ENCODE measurements around the gene NRXN3.

DNA sequence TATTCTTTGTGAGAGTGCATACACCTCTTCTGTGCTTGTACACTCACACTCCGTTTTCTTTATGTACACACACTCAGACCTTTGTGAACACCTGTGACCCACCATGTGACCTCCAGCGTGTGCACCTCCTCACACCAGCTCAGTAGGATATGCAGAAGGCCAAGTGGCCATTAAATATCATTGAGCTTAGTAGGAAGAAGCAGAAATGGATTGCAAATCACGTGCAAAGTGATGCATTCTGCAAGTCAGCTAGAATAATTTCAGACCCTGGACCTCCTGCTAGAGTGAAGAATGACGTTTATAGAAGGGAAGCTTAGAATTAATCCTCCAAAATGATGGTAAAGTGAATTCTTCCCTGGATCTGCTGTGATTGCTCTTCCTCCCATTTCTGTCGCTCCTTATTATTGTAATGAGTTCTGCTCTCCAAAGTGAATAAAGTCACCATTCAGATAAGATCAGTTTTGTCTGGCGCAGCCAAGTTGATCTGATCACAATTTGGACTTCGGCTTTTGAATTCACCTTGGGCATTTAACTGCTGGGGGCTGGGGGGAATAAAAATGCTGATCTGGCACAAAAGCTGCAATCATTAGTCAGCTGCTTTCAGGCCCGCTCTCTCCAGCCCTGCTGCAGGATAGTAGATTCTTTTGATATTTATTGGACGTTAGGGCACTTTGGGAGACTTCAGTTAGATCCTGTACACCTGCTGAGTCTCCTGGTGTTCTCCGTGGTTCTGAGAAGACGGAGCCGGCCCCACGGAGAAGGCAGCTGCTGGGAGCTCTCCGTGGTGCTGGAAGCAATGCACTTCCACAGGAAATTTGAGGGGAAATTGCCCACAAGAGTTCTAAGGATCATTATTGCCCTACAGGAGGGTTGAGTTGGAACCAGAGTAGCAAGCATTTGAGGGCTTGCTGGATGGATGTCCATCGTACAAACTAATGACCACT lies 12.4 kb upstream of the NRXN3 start:
- no peak for TF ChIP-seq FOXM1 (IDR thresholded peaks at IDR 0.05; ENCODE audit: low read depth)
- no peak for TF ChIP-seq CHD2 (IDR thresholded peaks at IDR 0.05; ENCODE audit: low read length, partially characterized antibody)
- TF ChIP-seq, protein P1, sequence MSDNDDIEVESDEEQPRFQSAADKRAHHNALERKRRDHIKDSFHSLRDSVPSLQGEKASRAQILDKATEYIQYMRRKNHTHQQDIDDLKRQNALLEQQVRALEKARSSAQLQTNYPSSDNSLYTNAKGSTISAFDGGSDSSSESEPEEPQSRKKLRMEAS (IDR thresholded peaks at IDR 0.05; ENCODE audit: low read depth): no peak
- TF ChIP-seq, protein P2, sequence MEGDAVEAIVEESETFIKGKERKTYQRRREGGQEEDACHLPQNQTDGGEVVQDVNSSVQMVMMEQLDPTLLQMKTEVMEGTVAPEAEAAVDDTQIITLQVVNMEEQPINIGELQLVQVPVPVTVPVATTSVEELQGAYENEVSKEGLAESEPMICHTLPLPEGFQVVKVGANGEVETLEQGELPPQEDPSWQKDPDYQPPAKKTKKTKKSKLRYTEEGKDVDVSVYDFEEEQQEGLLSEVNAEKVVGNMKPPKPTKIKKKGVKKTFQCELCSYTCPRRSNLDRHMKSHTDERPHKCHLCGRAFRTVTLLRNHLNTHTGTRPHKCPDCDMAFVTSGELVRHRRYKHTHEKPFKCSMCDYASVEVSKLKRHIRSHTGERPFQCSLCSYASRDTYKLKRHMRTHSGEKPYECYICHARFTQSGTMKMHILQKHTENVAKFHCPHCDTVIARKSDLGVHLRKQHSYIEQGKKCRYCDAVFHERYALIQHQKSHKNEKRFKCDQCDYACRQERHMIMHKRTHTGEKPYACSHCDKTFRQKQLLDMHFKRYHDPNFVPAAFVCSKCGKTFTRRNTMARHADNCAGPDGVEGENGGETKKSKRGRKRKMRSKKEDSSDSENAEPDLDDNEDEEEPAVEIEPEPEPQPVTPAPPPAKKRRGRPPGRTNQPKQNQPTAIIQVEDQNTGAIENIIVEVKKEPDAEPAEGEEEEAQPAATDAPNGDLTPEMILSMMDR (IDR thresholded peaks at IDR 0.05): no peak
- TF ChIP-seq FOXJ3 (CRISPR knock-in tag; IDR thresholded peaks at IDR 0.05): no peak
- TF ChIP-seq SIN3A (IDR thresholded peaks at IDR 0.05; ENCODE audit: borderline replicate concordance, low read depth, low read length): no peak
- TF ChIP-seq YY1 (IDR thresholded peaks at IDR 0.05; ENCODE audit: low read depth): no peak
- TF ChIP-seq, protein P3, sequence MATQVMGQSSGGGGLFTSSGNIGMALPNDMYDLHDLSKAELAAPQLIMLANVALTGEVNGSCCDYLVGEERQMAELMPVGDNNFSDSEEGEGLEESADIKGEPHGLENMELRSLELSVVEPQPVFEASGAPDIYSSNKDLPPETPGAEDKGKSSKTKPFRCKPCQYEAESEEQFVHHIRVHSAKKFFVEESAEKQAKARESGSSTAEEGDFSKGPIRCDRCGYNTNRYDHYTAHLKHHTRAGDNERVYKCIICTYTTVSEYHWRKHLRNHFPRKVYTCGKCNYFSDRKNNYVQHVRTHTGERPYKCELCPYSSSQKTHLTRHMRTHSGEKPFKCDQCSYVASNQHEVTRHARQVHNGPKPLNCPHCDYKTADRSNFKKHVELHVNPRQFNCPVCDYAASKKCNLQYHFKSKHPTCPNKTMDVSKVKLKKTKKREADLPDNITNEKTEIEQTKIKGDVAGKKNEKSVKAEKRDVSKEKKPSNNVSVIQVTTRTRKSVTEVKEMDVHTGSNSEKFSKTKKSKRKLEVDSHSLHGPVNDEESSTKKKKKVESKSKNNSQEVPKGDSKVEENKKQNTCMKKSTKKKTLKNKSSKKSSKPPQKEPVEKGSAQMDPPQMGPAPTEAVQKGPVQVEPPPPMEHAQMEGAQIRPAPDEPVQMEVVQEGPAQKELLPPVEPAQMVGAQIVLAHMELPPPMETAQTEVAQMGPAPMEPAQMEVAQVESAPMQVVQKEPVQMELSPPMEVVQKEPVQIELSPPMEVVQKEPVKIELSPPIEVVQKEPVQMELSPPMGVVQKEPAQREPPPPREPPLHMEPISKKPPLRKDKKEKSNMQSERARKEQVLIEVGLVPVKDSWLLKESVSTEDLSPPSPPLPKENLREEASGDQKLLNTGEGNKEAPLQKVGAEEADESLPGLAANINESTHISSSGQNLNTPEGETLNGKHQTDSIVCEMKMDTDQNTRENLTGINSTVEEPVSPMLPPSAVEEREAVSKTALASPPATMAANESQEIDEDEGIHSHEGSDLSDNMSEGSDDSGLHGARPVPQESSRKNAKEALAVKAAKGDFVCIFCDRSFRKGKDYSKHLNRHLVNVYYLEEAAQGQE (IDR thresholded peaks at IDR 0.05; ENCODE audit: low read depth, low read length): peak; percentile 81
- TF ChIP-seq POLR2AphosphoS5 (IDR thresholded peaks at IDR 0.05; ENCODE audit: low read depth, low read length): no peak
- TF ChIP-seq JUND (IDR thresholded peaks at IDR 0.05): no peak
- TF ChIP-seq TAF1 (IDR thresholded peaks at IDR 0.05; ENCODE audit: borderline replicate concordance, low read depth, low read length): no peak
- TF ChIP-seq RCOR1 (IDR thresholded peaks at IDR 0.05; ENCODE audit: low read length): no peak

All from SK-N-SH (cell line).